NK-92 treated with Interleukin-12 subunit alpha and Interleukin-12 subunit beta, amount 100 ng/mL, for 24 hours (cell line): Measurements from ENCODE around the gene ME3.
"Not testable (repeated sequence)": the region's sequence is repeated elsewhere in the genome, so short reads cannot be mapped to it uniquely, and the experiment has no call there.

Source experiments
- DNase-seq: peaks from one replicate; lab custom pipeline; 2025; lab: John Stamatoyannopoulos, UW

The ME3 gene

DNA sequence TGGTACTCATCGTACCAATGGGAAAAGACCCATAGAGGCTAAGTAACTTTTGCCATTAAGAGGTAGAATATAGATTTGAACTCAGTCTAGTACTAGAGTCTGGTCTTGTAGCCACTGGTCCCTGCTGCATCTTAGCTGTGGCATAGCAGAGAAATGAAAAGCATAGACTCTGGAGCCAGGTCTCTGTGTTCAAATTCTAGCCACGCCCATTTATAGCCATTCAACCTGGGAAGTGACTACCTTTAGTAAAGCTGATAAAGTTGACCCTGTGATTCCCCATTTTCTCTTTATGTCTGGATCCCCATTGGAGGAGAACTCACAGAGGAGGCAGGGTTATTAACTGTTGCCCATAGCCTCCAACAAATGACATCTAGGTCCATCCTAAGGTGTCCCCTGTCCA is 113.6 kb downstream of the ME3 start:
- no peak for DNase-seq

DNA sequence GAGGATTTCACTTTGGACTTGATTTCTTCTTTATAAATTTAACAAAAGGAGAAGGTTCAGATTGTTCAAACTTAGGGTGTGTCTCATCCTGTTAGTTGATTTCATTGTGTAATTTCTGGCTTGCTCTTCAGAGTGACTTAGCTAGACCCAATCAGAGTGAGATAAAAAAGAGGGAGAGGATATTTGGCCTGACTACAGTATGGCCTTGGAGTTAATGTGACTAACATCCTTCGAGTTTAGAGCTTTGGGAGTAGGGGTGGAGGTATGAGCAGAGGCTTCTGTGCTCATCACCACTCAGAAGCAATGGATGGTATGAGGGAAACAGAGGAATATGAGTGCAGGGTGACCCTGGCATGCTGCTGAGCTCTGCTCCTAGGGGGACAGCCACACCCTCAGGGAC is 114.2 kb downstream of the ME3 start:
- no peak for DNase-seq

DNA sequence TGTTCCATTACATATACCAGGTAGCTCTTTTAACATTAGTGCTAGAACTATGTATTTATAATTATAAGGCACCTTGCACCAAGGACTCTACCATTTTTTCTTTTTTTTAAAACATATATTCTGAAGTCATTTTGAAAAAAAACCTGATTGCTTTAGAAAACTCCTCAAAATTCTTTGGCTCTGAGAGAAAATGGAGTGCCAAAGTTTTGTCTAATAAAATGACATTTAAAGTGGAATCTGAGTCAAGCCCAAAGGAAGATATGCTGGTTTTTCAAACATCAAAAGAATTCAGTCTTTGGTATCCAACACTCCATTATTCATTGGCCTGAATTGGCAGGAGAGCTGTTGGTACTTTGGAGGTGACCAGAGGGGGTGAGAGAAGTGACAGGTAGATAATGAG is 116.5 kb downstream of the ME3 start:
- no peak for DNase-seq

DNA sequence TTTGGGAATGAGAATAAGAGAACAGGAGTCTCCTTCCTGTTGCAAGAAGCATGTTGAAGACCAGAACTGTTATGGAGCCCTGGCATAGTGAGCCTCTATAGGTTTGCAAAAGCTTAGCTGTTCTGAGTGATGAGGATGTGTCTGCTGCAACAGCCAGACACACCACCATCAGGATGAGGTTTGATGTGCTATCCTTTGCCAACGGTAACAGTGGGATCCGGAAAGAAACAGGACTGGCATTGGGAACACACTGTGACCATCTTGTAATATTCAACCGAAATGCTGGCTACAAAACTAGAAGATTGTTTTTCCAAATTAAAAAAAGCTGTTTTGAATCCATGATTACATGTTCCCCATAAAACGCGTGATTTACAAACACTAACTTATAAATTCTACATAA is 117.0 kb downstream of the ME3 start:
- DNase-seq: no peak

DNA sequence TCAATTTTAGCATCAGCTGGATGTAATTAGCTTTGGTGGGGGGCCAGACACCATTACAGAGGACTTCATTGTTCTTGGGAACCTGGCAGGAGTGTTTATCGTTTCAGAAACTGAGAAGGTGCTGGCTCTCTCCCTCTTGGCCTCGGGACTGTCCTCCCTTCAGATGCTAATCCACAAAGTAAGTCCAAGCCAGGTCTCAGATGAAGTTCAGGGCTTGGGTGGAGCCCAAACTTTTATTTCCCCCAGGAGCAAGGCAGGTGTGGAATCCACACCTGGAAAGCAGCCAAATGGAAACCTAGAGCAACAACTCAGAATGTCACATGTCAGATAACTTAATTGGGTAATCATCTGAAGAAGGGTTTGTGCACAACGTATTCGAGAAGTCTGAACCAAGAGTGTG is 119.2 kb downstream of the ME3 start:
- no peak for DNase-seq

DNA sequence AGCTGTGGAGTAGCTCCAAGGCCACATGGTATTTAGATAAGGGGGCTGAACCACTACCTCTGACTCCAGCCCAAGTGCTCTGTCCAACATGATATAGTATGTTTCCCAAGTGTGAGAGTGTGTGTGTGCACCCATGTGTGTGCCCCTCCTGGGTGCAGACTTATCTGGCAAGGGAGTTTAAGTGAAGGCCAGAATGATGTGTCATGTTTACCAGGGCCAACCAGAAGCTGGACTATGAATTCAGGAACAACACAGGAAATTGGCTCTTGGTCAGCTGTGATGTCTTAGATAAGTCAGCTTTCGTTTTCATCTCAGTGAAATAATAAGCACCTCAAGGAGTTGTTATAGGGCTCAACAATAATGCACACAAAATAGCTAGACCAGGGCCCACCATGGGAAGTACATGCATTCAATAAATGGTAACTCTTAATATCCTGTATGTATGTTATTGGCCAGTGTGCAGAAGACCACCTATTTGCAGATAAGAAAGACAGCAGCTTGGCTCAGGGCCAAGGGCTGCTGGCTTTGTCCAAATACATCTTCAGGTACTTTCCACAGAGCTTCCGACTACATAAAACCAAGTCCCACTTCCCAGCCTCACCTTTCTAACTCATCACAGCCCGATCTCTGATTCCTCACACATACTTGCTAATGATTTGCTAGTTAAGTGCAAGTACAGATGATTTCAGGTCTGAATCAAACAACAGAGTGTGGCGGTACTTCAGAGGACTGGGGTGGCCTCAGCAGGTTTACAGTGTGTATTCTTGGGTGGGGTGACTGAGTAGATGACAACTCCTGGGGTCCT is 120.9 kb downstream of the ME3 start:
- no peak for DNase-seq

DNA sequence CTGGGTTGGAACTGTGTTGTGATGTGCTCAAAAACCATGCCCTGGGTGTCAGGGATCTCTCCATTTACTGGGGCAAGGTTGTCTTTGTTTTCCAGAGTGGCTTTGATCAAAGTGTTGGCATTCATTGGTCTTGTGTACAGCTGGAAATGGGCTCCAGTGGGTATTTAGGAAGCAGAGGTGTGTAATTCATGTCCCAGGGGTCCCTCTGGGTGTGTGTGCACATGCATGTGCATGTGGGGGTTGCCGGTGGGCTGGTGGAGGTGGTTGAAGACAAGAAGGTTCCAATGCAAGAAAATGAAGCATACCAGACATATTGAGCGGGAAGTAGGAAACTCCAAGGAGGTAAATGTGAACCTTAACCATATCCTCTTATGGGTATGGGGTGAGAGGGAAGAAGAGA is 121.7 kb downstream of the ME3 start:
- DNase-seq: no peak

DNA sequence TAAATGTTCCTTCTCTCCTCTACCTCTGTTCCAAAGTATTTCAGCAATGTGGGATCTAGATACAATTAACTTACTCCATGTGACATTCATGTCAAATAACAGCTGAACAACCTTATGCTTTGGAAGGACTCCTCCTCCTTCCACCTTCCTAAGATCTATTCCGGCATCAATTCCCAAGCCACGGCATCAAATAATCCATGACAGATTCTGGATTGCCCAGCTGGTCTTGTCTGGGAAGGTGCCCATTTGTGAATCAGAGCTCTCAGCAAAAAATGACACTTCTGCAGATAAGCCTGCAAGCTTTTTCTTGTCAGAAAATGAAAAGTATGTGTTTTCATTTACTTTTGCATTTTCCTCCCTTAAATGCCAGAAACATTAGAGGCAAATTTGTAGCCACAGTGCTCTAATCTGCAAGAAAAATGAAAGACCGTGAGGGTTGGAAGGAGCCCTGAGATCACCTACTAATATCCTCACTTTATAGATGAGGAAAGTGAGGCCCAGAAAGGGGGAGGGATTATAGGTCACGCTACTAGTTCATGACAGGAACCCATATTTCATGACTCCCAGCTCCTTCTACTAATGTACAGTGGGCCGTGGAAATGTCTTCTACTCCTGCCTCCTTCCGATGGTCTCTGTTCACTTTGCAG is 124.0 kb downstream of the ME3 start:
- no peak for DNase-seq

DNA sequence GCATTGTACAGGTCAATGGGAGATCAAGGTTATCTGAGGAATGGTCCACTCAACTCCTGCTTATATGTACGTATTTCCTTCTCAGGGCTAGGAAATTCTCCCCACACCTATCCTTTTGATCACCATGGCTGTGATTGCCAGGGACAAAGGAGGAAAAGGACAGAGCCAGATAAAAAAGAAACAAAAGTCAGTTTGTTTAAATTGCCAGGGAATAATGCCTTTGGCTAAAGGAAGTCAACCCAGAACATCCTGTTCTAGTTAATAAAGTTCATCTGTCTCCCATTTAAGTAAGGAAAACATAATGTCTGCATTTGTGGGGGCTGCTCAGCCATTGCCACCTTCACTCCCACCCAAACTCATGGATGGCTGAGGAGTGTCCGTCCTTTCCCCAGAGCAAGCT is 124.7 kb downstream of the ME3 start:
- no peak for DNase-seq

DNA sequence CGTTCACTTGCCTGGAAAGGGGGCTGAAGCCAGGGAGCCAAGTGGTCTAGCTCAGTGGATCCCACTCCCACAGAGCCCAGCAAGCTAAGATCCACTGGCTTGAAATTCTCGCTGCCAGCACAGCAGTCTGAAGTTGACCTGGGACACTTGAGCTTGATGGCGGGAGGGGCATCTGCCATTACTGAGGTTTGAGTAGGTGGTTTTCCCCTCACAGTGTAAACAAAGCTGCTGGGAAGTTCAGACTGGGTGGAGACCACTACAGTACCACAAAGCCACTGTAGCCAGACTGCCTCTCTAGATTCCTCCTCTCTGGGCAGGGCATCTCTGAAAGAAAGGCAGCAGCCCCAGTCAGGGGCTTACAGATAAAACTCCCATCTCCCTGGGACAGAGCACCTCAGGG is 131.1 kb downstream of the ME3 start:
- not testable (repeated sequence) for DNase-seq

DNA sequence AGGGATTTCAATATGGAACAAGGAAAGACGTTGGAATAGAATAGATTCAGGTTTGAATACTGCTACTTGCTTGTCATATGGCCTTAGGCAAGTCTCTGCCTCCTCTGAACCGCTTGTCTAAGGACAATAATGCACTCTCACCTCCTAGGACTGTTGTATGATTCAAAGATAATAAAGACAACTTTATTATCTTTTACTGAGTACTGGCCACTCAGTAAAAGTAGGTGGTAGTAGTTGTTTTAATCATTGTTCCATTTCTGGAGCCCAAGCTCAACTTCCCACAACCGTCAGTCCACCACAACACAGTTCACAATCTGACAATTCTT is 134.2 kb downstream of the ME3 start:
- no peak for DNase-seq

DNA sequence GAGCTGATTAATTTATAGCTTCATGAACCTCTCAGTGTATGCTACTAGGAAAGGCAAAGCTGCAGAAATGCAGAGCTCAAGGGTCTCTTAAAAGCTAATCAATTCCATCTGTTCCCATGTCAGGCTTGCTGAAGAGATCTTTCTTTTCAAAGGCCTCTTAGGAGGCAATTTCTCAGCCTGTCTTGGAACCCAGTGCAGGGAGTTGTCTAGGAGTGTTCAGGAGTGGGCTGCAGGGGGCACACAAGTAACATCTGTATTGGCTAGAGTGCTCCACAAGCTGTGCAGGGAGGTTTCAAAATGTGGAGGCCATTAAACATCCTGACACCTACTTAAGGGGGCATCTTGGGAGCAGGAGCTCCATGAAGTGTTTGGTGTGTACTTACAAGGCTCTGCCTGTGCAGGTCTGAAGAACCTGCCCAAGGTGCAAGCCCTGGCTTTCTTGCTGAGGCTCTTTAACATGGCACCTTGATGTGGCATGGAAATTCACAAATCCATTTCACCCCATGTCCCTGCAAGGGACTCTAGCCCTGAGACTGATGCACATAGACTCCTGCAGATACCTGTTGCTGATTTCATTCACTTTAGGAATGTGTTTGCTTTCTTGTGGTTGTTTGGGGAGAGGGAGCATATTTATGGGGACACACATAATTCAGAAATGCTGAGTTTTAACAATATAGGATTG is 134.7 kb downstream of the ME3 start:
- no peak for DNase-seq

DNA sequence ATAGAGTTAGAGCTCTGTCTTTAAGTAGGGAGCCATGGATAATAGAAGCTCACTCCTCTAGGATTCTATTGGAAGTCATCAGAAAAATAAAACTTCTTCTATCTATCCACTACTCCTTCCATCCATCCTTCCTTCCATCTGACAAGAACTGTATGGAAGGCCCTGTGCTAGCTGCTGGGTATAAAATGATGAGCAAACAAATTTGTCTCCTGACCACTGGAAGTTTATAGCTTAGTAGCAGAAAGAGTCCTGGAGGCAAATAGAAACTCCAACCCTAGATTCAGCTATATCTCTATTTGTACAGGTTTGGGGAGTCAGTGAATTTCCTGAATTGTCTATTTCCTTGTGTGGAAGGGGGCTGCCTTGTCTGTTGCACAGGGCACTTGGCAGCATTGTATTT is 136.6 kb downstream of the ME3 start:
- no peak for DNase-seq

DNA sequence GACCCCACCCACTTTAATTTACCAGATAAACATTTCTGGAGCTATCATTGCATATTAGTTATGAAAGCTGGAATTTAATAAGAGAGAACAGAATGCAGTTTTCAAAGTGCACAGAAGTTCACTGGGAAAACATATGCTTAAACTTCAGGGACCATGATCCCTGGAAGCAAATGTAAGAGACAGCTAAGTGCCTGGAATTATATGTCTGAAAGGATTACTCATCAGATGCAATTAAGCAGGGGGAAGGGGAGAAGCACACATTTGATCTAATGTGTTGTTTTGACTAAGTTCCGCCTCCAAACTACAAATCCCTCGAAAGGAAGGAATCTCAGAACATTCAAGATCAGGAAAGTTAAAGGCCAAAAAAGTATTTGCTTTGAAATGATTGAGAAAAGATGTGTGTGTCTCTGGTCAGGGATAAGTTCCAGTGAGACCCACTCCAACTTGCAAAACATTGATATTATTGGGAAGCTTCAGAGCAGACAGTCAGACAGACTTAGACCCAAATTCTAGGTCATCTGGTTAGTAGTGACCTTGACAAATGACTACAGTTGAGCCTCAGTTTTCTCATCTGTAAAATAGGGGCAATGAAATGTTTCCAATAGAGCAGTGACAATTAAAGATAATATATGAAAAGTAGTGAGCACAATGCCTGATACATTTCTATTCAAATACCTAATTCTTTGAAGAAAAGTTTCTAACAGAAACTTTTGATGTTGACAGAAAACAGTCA is 147.6 kb downstream of the ME3 start:
- DNase-seq: no peak

DNA sequence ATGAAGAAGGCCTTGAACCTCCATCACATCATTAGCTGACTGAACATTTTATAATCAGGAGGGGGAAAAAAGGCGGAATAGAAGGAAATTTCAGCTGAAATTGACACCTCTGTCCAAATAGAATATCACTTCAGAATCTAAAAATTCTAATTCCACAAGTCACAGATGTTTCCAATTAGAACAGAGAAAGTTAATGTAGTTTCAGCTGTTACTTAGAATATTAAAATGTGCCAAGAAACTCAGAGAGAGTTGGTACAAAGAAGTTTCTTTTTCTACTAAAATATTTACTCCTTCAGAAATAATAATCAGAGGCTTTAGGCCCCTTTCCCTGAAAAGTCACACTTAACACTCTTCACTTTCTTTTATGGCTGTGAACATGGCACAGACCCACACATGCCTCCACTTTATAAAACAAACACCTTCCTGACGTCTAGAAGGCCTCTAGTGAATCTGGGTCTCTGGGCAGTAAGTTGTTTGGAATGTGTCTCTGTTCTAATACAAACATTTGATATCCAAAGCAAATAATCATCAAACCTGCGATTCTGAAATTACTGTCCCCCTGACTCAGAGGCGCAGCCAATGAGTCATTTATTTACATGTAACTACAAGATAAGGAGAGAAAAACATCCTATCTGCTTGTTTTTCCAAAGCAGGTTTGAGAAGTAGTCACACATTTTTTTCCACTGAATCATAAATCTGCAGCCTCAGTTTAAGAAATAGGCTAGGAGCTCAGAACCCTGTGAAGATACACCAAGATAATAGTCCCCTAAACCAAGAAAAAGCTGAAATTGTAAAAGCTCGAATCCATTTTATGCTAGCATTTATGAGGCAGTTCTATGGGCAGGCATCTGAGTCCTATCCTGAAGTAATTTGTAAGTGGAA is 148.4 kb downstream of the ME3 start:
- DNase-seq: no peak

DNA sequence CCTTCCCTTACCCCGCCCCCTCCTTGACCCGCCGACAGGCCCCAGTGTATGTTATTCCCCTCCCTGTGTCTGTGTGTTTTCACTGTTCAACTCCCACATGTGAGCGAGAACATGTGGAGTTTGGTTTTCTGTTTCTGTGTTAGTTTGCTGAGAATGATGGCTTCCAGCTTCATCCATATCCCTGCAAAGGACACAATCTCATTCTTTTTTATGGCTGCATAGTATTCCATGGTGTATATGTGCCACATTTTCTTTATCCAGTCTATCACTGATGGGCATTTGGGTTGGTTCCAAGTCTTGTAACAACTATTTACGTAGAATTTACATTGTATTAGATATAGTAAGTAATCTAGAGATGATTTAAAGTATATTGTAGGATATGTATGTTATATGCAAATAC is 149.9 kb downstream of the ME3 start:
- DNase-seq: not testable (repeated sequence)

DNA sequence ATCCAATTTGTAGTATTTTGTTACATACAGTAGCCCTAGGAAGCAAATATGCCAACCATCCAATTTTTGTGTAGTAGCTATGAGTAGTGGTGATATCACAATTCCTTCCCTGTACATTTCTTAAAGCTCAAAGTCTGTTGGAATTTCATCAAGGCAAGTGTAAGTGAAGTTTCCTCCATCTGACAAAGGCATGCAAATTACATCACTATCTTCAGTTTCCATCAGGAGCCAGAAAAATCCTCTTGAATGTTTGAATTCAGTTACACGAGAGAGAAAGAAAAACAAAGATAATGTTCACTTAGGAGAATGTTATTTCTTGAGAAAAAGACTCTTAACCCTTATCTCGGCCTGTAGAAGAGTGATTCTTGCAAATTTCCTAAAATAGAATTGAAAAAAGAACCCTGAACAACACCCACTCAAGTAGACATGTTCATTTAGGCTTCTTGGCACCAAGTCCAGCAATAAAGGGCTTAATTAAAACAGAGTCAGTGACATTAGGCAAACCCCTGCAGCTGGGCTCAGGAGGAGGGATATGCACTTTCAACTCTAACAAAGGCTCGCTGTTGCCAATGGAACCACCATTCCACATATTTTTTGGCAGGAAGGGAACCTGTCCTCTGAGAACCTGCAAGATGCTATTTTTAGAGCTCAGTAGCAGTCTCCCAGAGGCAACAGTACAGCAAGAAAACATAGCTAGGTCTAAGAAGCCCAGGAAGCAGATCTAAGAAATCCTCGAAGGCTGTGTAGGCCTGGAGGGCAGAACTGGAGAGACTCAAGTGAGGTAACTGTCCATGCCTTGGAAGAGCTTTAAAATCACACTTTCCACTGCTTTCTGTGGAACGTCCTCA is 153.1 kb downstream of the ME3 start:
- no peak for DNase-seq

DNA sequence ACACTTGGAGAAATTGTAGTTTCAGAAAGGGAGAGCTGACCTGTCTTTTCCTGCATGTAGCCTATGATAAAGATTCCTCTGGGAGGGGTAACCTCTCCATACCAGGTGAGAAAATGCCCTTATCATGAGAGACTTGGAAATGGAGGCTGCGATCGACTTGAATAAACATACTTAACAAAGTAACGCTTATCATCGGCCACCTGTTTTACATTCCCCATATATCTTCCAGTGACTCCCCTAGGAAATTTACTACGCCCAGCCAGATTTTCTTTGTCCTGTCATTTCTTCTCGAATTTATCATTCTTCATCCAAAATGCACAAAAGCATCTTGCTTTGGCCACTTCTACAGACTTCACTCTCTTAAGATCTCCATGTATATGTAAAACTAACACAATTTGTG is 154.2 kb downstream of the ME3 start:
- no peak for DNase-seq

DNA sequence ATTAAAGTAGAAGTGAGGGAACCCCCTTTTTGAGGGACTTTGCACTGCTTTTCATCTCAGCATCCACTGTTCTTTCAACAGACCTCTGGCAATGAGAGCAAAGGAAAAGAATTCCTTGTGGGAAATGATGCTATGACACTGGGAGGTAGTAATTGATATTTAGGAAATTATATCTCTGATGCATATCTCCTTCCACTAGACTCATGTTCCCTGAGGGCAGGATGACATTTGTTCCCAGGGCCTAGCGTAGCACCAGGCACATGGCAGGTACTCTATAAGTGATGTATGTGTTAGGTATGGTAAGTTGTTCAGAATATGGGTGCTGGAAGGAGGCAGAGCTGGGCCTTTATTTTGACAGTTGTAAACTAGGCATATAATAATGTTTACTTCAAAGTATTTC is 154.9 kb downstream of the ME3 start:
- no peak for DNase-seq

DNA sequence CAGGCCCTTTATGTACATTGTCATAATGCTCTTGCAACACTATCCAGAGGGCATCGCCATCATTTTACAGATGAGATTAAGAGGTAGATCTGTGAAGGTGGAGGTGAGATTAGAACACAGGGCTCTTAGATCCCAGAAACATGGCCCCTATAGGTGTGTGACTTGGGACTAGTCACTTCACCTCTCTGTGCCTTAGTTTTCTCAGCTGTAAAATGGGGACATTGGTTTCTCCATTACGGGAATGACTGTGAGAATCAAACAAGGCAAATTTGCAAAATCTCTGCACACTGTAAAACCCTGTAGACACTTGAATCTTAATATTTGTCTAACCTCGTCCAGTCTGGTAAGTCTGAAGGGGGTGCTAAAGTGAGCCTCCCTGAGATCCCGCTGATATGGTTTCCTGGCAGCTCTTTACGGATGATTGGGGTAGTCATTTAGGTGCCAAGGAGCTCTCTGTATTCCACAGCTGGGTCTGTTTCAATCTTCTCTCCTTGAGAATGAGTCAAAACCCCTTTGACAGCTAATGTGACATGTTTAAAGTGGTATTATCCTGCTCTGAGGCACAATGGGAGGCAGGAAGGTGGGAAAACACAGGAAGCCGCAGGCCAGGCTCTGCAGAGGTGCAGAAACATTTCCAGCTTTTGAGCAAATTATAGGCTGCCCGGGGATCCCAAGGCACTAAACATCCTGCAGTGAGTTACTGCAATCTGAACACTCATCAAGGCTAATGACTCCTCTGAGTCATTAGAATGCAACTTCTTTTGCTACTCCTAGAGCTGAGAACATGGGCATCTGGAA is 156.9 kb downstream of the ME3 start:
- no peak for DNase-seq
